Dermis blood vessel endothelial cell (primary cell): ENCODE data around the gene NCKAP5L. TPM values are rescaled to one million over a fixed set of nuclear protein-coding genes. Genes with fewer than 3 reads are reported as not detected.
"Not testable (repeated sequence)": the region's sequence is repeated elsewhere in the genome, so short reads cannot be mapped to it uniquely, and the experiment has no call there.

Experiments used
- DNase-seq: peaks from one replicate; pipeline ENCODE4 v3.0.0; 2010
- total RNA-seq: library from RNA; depleted of rRNA; stranded (reverse); fragments of >200 nt; gene quantifications from 2 replicates; pipeline ENCODE4 v1.2.3, GENCODE V29; 2014

Gene NCKAP5L
- total RNA-seq, 1 donor from 2014 or later, result 14.0 TPM

- DNase-seq, result no peak
Observed at GRCh38 chr12:49796606-49797448, 31.4 kb downstream of the NCKAP5L start.

DNA sequence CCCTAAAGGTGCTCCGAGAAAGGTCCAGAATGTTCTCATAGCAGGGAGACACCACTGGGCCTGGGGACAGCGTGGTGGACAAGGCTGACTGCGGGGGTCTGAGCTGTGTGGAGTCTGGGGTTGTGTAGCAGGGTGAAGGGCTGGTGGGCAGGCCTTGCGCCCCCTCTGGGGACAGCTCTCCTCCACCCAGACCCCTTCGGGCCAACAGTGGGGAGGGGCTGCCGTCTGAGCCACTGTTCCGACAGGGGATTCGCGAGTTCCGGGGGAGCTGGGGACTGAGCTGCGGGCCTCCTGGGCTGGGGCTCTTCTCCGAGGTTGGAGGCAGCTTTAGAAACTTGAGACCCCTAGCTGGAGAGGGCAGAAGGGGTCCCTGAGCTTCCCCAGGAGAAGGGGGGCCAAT, 32.1 kb downstream of the NCKAP5L start:
- no peak for DNase-seq

GRCh38 chr12:49795654-49796105, 32.5 kb downstream of the NCKAP5L start:
- no peak for DNase-seq

- no peak for DNase-seq
Observed at GRCh38 chr12:49794811-49795653, 33.2 kb downstream of the NCKAP5L start.

DNA sequence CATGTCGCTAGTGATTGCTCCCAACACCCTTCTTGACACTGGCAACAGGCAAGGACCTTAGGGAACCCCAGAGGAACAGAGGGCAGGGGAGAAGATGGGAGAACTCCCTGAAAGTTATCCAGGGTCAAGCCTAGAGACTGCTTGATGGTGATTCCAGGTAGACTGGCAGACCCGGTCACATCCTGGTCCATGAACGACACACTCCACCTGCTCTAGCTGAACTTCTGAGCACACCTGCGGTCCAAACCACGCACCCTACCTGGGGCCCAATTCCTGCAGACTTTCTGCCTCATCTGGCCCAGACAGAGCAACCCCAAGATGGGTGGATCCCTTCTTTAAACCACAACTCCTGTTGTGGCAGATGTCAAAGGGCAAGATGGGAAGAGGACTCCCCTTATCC, 34.2 kb downstream of the NCKAP5L start:
- no peak for DNase-seq

- no peak for DNase-seq
Observed at GRCh38 chr12:49793620-49794019, 34.6 kb downstream of the NCKAP5L start.

DNA sequence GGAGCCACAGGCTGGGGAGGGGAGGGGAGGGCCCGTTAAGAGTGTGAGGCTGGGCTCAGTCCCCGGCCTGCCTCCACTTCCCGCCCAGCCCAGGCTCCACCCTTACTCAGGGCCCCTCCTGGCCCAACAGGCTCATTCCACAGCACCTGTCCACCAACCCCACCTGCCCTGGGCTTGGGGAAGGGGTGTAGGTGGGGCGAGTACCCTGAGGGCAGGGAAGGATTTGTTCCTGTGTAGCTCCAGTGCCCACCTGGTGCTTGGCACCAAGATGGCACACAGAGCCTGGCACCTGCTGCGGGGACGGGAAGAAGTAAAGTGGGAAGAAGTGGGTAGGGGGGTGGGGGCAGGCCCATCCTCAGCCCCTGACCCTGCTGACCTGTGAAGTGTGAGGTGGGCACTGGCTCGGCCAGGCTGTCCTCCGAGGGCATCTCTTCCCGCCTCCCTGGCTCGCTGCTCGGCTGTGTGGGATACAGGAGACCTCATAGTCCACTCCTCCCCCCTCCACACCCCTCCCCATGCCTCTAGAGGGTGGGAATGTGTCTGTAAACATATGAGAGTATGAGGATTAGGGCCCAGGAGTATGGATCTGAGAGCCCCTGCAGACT, 35.1 kb downstream of the NCKAP5L start:
- no peak for DNase-seq

- no peak for DNase-seq
Observed at GRCh38 chr12:49792181-49792970, 35.8 kb downstream of the NCKAP5L start.

DNA sequence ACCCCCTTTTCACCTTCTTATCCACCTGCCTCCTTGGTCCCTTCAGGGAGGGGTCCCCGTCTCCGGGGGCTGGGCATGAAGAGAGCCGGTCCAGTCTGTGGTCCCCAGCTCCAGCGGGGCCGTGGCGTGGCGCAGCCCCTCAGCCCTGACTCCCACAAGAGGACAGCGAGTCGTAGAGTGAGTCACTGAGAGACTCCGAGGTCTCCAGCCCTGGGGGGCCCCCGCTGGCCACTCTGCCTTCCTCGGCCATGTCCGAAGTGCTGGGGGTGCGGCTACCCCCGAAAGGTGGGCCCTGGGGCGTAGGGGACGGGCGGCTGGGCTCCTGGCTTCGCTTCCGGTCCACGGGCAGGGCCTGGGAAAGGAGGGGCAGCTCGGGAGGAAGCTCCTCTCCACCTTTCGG, 36.5 kb downstream of the NCKAP5L start:
- DNase-seq, result no peak

GRCh38 chr12:49790741-49791555, 37.3 kb downstream of the NCKAP5L start:
- no peak for DNase-seq

DNA sequence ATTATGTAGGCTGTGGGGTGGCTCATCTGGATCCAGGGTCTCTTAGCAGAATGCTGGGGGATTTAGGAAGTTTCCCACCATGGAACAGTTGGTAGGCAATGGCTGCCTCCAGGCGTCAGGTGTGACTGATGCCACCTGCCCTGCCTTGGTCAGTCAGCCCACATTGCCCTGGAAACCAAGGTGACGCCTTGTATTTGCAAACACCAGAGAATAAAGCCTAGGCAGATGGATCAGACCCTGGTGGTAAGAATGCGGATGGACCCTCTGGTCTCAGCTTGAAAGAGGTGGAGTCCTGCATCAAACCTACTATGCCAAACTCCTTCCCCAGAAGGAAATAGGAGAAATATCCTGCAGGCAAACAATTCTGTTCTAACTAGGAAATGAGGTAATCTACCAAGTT, 38.2 kb downstream of the NCKAP5L start:
- DNase-seq, result peak; percentile 61

- no peak for DNase-seq
Observed at GRCh38 chr12:49787672-49788071, 40.5 kb downstream of the NCKAP5L start.

DNA sequence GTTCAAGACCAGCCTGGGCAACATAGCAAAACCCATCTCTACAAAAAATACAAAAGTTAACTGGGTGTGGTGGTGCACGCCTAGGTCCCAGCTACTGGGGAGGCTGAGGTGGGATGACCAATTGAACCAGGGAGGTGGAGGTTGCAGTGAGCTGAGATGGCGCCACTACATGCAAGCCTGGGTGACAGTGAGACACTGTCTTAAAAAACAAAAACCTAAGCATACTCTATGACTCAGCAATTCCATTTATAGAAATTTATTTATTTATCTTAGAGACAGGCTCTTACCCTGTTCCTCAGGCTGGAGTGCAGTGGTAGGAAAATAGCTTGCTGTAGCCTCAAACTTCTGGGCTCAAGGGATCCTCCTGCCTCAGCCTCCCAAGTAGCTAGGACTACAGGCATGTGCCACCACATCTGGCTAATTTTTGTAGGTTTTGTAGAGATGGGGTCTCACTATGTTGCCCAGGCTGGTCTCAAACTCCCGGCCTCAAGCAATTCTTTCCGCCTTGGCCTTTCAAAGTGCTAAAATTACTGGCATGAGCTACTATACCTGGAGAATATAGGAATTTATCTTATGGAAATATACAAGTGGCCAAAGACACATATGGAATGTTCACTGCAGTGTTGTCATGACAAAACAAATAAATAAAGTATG, 43.3 kb downstream of the NCKAP5L start:
- peak; percentile 45 for DNase-seq

DNA sequence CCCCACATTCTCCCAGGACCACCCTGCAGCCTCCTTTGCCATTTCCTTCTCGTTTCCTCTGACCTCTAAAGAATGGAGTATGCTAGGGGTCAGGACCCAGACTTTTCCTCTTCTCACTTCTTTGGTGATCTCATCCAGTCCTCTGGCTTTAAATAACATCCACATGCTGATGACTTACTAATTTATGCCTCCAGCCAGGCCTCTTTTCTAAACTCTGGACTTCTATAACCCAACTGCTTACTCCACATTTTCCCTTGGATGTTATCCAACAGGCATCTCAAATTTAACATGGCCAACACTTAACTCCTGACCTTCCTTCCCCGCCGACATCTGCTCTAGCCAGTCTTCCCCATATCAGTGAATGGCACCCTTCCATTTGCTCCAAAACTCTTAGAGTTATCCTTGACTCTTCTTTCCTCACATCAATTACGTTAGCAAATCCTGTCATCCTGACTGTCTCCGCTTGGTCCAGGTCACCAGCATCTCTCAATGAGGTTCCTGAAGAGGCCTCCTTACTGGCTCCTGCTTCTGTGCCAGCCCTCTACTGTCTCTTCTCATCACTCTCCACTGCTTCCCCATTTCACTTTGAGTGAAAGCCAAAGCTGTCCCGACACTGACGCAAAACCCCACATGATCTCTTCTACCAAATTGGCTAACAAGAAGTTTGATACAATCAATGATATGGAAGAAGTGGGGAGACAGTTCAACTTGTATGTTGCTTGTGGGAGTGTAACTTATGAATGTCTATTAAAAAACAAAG, 44.1 kb downstream of the NCKAP5L start:
- peak; percentile 97 for DNase-seq

- not testable (repeated sequence) for DNase-seq
Observed at GRCh38 chr12:49780914-49781313, 47.3 kb downstream of the NCKAP5L start.

- no peak for DNase-seq
Observed at GRCh38 chr12:49779581-49779980, 48.6 kb downstream of the NCKAP5L start.

GRCh38 chr12:49777800-49778748, 50.1 kb downstream of the NCKAP5L start:
- DNase-seq, result peak; percentile 71

- DNase-seq, result no peak
Observed at GRCh38 chr12:49777341-49777740, 50.9 kb downstream of the NCKAP5L start.

DNA sequence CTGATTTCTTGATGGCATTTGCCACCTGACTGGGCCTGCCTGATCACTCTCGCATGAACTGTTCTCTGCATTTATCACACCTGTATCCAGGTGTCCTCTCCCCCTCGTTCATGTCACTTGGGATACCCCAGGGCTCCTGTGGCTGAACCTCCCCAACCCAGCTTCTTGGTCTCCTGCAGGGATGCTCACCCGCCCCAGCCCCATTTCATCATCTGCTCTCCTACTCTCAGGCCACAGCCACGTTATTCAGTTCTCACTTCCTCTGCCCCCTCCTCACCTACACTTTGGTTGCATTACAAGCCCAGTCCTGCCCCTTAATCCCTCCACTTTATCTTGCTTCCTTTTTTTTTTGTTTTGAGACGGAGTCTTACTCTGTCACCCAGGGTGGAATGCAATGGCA, 51.4 kb downstream of the NCKAP5L start:
- no peak for DNase-seq
